ENCODE data around the gene LAT.

Gene LAT

DNA sequence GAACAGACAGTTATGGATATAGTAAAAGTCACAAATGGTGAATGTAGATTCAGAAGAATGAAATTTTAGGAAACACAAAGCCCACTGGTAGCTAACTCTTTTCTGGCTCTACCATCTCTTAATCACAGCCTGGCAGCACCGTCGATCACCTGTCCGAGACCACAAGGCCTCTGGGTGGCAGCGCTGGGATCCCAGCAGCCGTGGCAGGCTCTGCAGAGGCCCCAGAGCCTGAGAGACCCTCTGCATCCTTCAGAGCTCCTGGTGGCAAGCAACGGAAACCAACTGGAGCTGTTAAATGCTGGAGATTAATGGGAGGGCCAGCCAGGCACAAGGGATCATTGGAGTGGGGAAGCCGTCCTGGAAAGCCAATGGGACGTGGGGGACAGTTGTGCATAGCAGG lies 26.3 kb downstream of the LAT start:
- no peak for FAIRE-seq

DNA sequence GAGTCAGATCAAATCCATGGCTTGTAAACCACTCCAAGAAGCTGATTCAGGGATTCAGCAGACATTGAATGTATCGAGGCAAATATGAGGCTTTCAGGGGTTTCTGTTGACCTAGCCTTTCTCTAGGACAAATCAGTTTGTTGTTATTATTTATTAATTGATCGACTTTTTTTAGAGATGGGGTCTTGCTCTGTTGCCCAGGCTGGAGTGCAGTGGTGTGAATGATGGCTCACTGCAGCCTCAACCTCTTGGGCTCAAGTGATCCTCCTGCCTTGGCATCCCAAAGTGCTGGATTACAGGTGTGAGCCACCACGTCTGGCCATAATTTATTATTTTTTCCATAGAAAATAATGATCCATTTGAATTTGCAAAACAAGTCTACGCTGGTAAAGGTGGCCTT lies 27.0 kb downstream of the LAT start:
- FAIRE-seq: no peak

DNA sequence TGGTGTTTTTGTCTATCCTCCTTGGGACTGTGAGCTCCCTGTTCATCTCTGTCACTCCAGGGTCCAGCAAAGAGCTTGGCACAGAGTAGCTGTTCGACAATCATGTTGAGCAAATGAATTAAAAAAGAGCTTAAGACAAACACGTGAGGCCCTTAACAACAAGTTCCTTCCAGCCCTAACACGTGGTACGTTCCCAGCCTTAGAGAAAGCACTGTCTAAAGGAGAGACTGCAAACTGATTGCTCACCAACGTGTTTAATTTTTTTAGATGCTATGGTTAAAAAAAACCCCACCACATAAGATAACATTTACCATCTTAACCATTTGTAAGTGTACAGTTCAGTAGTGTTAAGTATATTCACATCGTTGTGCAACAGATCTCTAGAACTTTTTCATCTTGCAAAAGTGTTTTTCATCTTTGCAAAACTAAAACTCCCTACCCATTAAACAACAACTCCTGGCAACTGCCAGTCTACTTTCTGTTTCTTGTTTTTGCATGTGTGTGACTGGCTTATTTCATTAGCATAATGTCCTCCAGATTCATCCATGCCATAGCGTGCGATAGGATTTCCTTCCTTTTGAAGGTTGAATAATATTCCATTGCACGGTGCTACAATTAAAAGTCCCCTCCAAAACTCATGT lies 28.2 kb downstream of the LAT start:
- FAIRE-seq: no peak

DNA sequence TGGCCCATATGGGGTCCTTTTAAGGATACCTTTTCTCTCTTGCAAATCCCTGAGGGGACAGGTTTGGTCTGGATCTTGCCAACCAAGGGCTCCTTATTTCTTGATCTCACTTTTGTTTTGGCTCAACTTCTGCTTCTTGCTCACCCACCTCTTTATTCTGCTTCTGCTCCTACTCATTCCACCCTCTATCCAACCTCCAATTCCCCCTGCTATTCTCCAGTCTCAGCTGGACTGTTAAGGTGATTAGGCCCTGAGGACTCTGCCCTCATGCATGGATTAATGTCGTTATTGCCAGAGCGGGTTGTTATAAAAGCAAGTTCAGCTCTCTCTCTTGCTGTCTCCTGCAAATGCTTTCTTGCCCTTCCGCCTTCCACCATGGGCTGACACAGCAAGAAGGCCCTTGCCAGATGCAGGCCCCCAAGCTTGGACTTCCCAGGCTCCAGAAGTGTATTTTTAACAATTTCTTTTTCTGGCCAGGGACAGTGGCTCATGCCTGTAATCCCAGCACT lies 29.8 kb downstream of the LAT start:
- FAIRE-seq: no peak

DNA sequence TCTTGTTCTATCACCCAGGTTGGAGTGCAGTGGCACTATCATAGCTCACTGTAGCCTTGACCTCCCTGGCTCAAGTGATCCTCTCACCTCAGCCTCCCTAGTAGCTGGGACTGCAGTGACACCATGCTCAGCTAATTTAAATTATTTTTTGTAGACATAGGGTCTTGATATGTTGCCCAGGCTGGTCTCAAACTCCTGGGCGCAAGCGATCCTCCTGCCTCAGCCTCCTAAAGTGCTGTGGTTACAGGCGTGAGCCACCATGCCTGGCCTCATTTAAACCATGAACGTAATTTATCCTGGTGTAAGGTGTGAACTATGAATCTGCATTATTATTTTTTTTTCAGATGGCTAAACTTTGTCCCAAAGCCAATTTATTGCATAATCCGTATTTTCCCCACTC lies 37.3 kb downstream of the LAT start:
- FAIRE-seq: no peak

DNA sequence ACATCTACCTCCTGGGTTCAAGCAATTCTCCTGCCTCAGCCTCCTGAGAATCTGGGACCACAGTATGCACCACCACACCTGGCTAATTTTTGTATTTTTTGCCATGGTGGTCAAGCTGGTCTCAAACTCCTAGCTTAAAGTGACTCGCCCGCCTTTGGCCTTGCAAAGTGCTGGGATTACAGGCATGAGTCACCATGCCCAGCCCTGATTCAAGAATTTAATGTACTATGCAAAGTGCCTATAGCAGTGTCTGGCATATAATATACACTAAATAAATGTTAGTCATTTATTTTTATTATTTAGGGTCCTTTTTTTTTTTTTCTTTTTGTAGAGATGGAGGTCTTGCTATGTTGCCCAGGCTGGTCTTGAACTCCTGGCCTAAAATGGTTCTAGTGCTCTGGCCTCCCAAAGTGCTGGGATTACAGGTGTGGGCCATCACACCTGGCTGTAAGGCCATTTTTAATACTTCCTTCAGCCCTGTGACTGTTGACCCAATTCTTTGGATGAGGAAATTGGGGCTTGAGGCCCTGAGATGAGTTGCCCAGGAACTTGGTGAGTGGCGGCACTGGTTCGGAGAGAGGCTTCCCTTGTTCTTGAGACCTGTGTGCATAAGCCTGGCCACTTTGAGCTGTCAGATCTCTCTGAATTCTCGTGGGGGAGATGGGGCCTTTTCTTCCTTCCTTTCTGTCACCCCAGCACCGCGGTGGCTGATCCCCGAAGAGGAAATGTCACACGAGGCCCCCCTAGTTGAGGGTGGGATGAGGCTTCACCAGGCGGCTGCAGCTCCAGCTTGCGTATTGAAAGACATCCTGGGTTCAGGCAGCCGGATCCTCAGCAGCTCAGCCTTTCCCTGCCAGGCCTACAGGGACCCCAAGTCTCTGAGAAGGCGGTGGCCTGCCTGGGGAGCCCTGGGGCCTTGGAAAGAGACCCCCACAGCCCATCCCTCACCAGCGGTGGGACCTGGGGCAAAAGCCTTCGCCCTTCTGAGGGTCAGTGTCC lies 38.7 kb downstream of the LAT start:
- FAIRE-seq: no peak

DNA sequence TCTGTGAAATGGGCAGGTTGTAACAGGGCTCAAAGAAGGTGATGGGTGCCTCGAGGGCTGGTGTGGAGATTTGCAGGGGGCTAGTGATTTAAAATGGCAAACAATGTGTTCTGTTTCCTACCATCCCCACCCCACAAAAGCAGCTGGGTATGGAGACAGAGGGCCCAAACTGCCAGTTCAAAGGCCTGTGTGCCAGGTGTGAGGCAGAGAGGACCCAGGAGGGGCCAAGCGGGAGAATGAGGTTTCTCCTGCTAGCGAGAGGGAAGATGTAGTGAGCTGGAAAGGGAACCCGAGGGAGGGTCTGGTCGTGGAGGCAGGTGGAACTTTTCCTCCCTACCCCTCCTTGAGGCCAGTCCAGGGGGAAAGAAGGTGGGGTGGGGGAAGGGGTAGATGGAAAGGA lies 39.4 kb downstream of the LAT start:
- no peak for FAIRE-seq

DNA sequence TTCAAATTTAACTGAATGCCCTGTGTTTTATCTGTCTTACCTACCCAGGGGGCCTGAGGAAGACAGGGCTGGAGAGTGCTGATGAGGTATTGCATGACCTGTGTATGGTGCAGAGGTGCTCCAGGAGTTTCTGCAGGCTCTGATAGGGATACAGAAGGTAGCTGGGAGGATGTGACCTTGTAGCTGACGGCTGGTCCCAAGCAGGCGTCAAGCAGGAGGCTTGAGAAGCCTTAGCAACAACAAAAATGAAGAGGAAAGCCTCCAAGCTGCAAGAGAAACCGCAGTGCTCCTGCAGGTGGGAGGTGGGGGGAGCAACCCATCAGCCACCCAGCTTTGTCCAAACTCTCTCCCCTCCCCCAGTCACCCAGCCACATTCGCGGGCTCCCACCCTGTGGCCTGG lies 40.4 kb downstream of the LAT start:
- FAIRE-seq: no peak

DNA sequence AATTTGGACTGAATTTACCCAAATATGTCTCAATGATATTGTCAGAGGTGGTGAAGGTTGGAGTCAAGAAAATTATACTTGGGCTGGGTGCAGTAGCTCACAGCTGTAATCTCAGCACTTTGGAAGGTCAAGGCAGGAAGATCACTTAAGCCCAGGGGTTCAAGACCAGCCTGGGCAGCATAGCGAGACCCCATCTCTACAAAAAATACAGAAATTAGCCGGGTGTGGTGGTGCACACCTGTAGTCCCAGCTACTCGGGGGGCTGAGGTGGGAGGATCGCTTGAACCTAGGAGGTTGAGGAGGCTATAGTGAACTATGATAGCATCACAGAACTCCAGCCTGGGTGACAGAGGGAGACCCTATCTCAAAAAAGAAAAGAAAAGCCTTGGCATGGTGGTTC lies 40.9 kb downstream of the LAT start:
- no peak for FAIRE-seq

DNA sequence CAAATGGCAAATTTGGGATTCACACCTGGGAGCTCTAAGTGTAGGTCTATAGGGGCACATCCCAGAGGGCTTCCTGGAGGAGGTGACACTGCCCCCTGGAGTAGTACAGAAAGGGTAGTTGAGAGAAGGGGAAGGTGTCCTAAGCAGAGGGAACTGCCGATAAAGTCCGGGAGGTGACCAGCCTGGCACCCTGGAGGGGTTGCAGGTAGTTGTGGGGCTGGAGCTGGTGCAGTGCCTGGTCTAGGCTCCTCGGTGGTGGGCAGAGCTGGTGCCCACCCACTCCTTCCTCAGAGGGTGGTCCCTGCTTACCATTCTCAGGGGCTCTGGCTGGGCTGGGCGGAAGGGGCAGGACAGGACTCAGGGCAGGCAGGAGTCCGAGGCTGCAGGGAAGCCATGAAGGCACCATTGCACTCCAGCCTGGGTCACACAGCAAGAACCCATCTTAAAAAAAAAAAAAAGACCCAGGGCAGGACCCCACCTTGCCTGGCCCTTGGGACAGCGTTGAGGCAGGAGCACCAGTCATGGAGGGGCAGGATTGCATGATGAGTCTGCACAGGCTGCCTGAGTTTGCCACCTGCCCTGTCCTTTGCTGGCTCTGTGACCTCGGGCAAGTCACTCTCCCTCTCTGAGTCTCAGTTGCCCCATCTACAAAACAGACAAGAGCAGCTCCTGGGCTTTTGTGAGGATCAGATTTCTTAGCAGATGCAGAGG lies 43.8 kb downstream of the LAT start:
- FAIRE-seq: no peak

DNA sequence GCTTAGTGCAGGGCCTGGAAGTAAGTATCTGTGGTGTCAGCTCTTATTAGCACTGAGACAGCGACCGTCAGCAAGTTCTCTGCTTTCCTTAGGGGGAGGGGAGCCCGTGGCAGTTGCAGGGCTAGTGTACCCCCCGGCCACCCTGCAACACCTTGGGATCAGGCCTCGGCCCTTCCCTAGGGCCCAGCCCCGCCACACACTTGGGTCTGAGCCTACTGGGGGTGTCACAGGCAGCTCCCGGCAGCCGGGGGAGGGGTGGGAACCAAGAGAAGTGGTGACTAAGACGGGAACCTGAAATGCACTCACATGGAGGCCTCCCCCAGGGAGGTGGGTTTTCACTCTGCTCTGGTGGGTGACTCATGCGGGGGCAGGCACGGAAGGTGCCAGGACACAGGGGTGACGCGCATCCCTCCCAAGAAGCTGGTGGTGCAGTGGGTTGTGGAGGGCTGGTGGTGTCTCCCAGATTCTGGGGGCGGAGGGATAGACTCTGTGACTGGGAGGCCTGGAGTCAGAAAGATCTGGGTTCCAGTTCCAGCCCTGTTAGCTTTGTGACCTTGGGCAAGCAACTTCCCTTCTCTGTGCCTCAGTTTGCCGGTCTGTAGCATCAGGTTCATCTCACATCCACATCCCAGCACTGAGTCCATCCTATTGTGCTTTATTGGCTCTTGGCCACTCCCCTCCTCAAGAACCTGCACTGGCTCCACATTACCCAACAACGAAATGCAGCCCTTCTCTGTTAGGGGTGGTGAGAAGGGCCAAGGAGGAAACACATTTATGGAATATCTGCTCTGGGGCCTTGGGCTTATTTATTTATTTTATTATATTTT lies 44.5 kb downstream of the LAT start:
- FAIRE-seq: no peak

DNA sequence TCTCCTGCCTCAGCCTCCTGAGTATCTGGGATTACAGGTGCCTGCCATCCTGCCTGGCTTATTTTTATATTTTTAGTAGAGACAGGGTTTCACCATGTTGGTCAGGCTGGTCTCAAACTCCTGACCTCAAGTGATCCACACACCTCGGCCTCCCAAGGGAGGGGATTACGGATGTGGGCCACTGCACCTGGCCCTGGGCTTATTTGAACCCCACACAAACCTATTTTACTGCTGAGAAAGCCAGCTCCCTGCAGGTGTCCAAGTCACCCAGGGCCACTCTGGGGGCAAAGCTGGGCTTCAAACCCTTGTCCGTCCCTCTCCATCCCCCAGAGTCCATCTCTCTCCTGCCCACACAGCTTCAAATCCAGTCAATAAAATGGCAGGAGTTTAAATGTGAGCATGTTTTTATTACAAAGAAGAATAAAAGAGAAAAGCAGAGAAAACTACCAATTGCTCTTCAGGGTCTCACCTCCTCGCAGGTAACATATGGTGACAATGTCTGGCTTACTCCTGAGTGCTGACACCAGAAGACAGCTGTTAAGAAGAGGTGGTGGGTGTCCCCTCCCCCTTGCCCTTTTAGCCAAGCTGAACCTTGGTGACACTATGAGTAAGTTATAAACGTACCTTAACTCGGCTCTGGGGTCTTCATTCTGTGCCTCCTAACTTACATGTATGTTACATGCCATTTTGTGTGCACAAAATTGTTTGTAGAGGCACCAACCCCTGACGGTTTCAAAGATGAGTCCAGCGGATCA lies 45.4 kb downstream of the LAT start:
- no peak for FAIRE-seq
